Mesothelial cell of epicardium (in vitro differentiated cells): ENCODE data around the gene ZC3H12A. TPM values are rescaled to one million over a fixed set of nuclear protein-coding genes. Genes with fewer than 3 reads are reported as not detected.

ENCODE experiments used
- DNase-seq, 2 experiments: peaks; one replicate each; pipeline ENCODE4 v3.0.0; 2021; ENCODE audit warnings: low spot score in 2 of 2; ENCODE audit not compliant: unreplicated experiment in 2 of 2
- H3K27ac Mint-ChIP-seq: 2 replicates; pipeline ENCODE4 v1.8.0; 2021; ENCODE audit warnings: mixed read lengths
- H3K27me3 Mint-ChIP-seq: 2 replicates; pipeline ENCODE4 v1.8.0; 2021; ENCODE audit warnings: low read depth, mixed read lengths
- H3K36me3 Mint-ChIP-seq: 2 replicates; pipeline ENCODE4 v1.8.0; 2021; ENCODE audit warnings: mixed read lengths
- H3K4me1 Mint-ChIP-seq: 2 replicates; pipeline ENCODE4 v1.8.0; 2021; ENCODE audit warnings: mixed read lengths
- H3K4me3 Mint-ChIP-seq: 2 replicates; pipeline ENCODE4 v1.8.0; 2021; ENCODE audit warnings: mild to moderate bottlenecking, moderate library complexity, mixed read lengths
- H3K9me3 Mint-ChIP-seq: 2 replicates; pipeline ENCODE4 v1.8.0; 2021; ENCODE audit warnings: mixed read lengths
- CTCF ChIP-seq: fragments of 200-600 bp; sonication (generic); IDR thresholded peaks from one replicate; pipeline ENCODE4 v1.5.0; 2021; ENCODE audit warnings: antibody characterized with exemption; ENCODE audit not compliant: unreplicated experiment
- total RNA-seq: library from RNA; stranded (reverse); gene quantifications from 3 replicates; pipeline ENCODE4 v1.2.1, GENCODE V29; 2021

The ZC3H12A gene
- total RNA-seq, 1 donor from 2014 or later: 8.9 TPM

GRCh38 chr1:37456614-37457013, 17.8 kb upstream of the ZC3H12A start:
- H3K4me1 Mint-ChIP-seq: no peaks in the 10 kb centered on the region
- no peaks in the 10 kb centered on the region for H3K36me3 Mint-ChIP-seq
- peaks cover 7% of the 10 kb centered on the region for H3K27me3 Mint-ChIP-seq
- H3K27ac Mint-ChIP-seq: no peak overlapping the region
- no peak for TF ChIP-seq CTCF
- H3K9me3 Mint-ChIP-seq: no peaks in the 10 kb centered on the region
- DNase-seq: no peak
- H3K4me3 Mint-ChIP-seq: no peak overlapping the region

- Mint-ChIP-seq H3K9me3 (no peaks in the 10 kb centered on the region), H3K4me3 (no peak overlapping the region), H3K27ac (no peak overlapping the region), H3K36me3 (no peaks in the 10 kb centered on the region), H3K27me3 (peaks cover 3% of the 10 kb centered on the region), H3K4me1 (no peaks in the 10 kb centered on the region)
- TF ChIP-seq CTCF: no peak
- DNase-seq: no peak
Measured at GRCh38 chr1:37458551-37458950, 15.8 kb upstream of the ZC3H12A start.

GRCh38 chr1:37461698-37462436, 12.5 kb upstream of the ZC3H12A start:
- Mint-ChIP-seq H3K36me3 (no peaks in the 10 kb centered on the region), H3K27ac (no peak overlapping the region), H3K4me1 (no peaks in the 10 kb centered on the region), H3K27me3 (peaks cover 3% of the 10 kb centered on the region), H3K9me3 (no peaks in the 10 kb centered on the region), H3K4me3 (no peak overlapping the region)
- no peak for DNase-seq
- no peak for TF ChIP-seq CTCF

- no peak for DNase-seq
- Mint-ChIP-seq H3K27ac (no peak overlapping the region), H3K4me3 (no peak overlapping the region), H3K27me3 (no peaks in the 10 kb centered on the region), H3K36me3 (no peaks in the 10 kb centered on the region), H3K4me1 (no peaks in the 10 kb centered on the region), H3K9me3 (no peaks in the 10 kb centered on the region)
- TF ChIP-seq CTCF: no peak
Measured at GRCh38 chr1:37464443-37464842, 9.9 kb upstream of the ZC3H12A start.

GRCh38 chr1:37465593-37466517, 8.5 kb upstream of the ZC3H12A start:
- H3K4me1 Mint-ChIP-seq: no peaks in the 10 kb centered on the region
- no peak overlapping the region for H3K4me3 Mint-ChIP-seq
- no peak for TF ChIP-seq CTCF
- no peaks in the 10 kb centered on the region for H3K27me3 Mint-ChIP-seq
- H3K36me3 Mint-ChIP-seq: no peaks in the 10 kb centered on the region
- DNase-seq: no peak
- no peak overlapping the region for H3K27ac Mint-ChIP-seq
- H3K9me3 Mint-ChIP-seq: no peaks in the 10 kb centered on the region
